Renal cortical epithelial cell (primary cell): ENCODE results near the gene SERPINA12. TPM values are rescaled to one million over a fixed set of nuclear protein-coding genes. Genes with fewer than 3 reads are reported as not detected.
A peak's percentile ranks its signal among the peaks of the same experiment; 100 is the strongest.
"Not testable (repeated sequence)": the region's sequence is repeated elsewhere in the genome, so short reads cannot be mapped to it uniquely, and the experiment has no call there.

Experiments
- DNase-seq: peaks from one replicate; pipeline ENCODE4 v3.0.0-alpha.2; 2011; ENCODE audit warnings: low read depth
- total RNA-seq: library from RNA; depleted of rRNA; stranded (reverse); fragments of >200 nt; gene quantifications from 2 replicates; pipeline ENCODE4 v1.2.3, GENCODE V29; 2014

Gene SERPINA12
- total RNA-seq, 1 donor from 2014 or later: not detected

DNA sequence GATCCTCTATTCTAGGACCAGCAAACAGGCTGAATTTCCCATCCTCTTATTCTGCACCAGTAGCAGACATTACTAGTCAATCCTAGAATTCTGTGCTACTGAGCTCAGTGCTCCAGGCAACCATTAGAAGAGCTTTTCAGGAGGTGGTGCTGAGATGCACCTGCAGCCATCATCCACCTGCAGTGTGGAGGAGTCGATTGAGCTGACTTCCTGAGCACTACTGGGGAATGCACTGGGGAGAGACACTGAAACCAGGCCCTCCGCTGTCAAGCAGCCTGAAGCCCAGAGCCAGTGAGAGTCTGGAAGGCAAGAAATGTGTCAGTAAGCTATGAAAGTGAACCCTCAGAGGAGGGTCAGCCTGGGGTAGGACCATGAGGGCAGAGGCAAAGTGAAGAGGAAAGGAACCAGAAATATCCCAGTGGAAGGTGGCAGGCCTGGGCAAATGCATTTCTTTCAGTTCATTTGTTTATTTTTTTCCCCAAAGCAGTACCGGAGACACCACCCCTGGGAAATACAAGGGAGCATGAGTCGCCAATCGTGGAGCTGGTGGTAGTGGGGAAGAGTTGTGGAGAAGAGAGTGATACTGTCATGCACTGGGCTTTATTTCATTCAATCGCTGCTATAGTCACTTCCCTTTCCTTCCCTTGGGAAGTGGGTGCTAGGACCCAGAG, 28.9 kb upstream of the SERPINA12 start:
- no peak for DNase-seq

DNA sequence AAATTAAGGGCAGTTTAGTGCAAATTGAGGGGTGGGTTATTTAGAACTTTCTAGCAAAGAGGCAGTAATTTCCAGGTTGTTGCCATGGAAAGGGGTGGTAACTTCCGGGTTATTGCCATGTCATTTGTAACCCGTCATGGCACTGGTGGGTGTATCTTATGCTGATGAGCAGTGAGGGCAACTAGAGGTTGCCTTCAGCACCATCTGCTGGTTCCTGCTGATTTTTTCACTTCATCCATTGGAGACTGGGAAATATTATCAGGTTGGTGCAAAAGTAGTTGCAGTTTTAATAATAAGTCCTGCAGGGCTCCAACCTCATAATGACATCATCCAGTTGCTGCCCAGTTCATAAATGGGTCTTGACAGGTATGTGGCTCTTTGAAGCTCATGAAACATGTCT, 27.6 kb upstream of the SERPINA12 start:
- DNase-seq: peak; percentile 7

DNA sequence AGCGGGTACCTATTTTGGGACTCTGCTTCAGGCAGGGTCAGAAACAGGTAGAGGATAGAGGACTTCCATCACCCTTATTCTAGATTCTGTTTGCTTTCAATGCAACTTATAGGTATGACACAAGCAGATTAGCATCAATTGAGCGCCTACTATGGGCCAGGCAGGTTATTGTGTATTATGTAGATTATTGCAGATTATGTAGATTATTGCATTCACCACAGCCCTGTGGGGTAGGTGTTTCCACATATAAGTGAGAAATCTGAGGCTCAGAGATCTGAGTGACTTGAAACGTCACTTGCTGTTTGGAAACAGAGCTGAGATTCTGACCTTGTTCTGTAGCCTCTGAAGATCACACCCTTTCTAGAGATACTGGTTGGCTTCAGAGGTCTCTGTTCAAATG, 26.2 kb upstream of the SERPINA12 start:
- no peak for DNase-seq

DNA sequence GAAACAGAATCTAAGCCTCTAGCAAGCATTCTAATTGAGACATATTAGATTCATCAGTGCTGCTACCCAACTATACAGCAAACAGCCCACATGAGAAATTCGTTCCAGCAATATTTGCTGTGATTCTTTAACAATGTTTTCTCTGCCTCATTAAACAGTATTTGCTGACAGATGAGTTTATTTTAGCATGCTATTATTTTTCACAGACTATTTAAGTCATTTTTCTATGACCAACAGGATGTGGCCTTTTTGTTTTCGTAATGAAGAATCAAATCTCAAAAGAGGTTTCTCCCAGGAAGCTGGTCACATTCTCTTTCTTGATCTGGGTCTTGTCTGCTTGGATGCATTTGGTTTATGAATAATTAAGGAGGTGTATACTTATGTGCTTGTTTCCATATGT, 23.2 kb upstream of the SERPINA12 start:
- DNase-seq: peak; percentile 15

DNA sequence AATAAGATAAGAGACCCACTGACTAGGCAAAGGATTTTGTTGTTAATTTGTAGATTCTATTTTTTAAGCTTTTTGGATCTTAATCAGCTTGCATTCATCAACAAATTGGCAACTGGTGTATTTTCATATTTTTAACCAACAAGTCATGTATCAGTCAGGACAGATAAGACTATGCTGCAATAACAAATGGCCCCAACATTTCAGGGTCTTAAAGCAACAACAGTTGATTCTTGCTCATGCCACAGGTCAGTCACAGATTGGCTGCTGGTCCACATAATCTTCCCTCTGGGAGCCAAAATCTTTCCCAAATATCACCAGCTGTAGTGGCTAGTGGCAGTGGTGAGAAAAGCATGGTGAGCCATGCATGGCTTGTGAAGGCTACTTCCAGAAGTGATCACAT, 21.9 kb upstream of the SERPINA12 start:
- DNase-seq: no peak

DNA sequence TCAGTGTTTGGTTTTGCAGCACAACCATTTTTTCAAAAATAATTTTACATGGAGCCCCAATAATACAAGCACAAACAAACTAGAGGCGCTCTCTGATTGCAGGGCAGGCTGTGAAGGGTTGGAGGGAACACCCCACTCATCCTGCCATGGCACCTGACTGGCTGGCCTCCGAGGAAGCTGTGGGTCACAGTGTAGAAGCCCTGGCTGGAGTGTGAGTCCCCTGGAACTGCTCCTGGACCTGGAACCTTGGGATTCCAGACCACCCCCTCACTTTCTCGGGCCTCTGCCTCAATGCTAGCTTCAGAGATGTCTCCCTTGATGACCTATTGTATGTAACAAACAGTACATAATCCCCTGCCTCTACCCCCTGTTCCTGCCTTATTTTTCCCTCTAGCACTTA, 14.8 kb upstream of the SERPINA12 start:
- DNase-seq: no peak

DNA sequence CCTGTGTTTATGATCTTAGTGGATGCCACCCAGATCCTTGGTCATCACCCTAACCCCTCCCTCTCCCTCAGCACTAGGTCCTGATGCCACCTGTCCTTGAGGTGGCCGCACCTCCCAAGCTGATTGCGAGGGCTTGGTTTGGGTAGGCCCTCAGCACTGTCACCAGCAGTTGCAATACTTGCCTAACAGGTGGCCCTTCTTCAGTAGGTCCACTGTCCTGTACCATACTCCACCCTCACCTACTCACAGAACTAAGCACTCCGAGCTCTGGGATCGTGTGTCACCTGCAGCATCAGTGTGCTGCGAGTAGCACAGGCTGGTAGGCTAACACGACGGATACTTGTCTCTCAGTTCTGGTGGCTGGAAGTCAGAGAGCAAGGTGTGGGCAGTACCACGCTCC, 14.0 kb upstream of the SERPINA12 start:
- no peak for DNase-seq

DNA sequence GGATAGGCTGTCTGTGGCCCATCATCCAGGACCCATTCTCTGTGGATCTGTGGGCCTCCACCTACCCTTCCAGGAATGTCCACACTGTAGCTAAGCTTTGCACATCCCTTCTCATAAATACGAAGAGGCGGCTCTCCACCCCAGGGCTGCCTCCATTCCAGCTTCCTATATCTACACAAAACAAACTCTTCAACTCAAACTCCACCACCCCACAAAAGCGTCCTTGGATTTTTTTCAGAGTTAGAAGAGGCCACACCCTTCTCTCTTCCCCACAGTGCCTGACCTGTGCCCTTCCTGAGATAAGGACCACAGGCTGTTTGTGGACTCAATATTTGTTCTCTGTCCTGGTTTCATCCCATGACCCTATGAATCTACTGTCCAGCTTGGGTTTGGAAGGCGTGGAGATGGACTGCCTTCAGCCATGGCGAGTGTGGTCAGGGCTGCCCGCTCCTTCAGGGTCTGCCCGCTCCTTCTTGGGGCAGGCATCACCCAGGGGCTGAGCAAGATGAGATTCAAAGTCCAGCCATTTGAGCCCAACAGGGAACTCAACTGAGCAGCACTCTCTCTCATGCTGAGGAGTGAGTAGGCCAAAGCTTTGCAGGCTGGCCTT, 13.0 kb upstream of the SERPINA12 start:
- DNase-seq: no peak

DNA sequence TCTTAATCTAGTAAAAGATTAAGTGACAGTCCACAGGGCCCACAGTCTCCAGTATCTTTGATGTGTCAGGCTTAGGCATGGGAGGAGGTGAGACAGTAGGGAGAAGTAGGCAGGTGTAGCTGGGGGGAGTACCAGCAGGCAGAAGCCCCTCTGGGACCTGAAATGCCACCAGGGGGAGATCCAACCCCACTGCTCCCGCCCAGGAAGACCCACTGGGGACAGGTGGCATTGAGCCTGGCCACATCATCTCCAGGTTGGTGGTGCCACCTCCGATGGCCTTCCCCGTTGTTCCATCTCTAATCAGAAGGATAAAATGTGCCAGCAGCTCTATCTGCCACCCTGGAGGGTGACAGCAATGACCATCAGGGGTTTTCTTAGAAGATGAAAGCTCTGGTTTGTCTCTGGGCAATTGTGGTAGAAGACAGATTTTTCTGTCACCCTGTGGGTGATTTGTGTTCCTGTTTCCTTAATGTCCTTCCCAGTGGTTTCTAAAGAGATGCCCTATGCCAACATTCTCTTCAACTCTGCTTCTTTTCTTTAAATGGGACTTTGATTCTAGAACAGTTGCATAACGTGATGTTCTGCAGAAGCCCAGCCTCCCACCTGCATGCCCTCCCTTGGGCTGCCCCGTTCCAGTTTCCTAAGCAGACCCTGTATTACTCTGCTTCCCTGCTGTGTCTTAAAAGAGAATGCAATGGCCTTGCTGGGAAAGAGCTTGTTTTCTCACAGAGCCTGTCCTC, 12.3 kb upstream of the SERPINA12 start:
- DNase-seq: no peak

DNA sequence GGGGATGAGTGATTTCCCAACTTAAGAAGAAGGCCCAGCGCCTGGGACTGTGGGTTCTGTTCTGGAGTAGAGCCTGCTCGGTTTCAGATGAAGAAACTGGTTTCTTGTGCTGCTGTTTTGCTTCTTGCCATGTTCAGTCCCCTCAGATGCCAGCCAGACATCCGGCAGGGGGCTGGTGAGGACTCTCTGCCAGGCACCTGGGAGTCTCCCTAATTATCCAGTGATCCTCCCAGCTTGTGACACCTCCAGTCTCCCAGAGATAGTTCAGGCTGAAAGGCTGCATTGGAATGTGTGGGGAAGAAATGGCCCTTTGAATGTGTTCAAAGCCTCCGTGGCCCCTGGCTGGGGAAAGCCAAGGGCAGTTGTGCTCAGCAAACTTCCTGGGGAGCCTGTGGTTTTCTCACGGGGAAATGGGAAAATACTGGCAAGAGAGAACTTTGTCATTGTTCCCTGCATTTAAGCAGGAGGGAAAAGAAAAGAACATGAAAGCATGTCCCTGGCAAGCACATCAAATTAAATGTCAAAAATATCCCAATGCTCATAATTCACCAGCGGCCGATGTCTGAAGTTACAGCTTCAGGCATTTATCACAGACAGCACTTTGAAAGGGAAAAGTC, 8.5 kb upstream of the SERPINA12 start:
- DNase-seq: no peak

DNA sequence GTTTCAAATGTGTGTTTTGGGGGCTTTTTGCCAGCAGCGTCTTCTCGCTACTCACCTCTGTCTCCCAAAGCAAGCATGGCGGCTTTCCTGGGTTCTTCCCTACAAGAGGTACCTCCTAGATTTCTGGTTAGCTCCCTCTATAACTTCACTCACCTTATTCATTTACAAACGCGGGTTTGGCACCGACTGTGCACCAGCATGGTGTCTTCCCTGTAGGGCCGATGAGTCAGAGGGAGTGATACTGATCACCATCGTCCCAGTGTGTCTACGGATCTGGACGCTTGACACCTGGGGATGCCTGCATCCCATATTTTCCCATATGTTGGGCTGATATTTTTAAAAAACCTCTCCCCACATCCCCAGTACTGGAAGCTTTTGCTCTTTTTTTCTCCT, 8.0 kb upstream of the SERPINA12 start:
- DNase-seq: no peak

DNA sequence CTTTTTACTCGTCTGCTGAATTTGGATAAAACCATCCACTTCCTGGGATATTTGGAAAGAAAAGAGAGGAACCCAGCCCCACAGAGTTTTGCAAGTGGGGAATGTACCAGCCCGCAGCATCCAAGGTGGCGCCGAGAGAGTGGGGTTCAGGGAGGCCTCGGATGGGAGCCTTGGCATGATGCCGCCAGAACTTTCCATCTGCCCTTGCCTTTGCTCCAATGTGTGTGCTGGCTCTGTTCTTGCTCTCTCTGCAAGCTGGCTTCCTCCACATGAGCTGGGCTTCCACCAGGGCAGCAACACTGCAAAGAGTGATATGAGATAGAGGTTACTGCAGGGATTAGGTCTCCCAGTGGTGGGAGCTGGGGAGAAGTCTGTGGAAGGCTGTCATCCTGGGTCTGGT, 6.6 kb upstream of the SERPINA12 start:
- DNase-seq: no peak

DNA sequence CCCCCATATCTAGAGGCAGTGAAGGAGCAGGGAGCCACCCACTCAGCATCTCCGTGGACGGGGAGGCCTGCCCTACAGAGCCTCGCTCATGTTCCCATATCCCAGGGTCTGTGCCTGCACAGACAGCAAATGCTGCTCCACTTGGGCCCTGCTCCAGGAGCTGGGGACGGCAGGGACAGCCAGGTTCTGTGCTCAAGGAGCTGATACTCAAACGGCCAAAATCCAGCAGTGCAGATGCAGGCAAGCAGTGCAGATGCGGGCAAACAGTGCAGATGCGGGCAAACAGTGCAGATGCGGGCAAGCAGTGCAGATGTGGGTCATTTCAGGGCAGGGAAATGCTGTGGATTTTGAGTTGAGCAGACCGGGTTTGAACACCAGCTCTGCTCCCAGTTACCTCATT, 6.2 kb upstream of the SERPINA12 start:
- DNase-seq: no peak

DNA sequence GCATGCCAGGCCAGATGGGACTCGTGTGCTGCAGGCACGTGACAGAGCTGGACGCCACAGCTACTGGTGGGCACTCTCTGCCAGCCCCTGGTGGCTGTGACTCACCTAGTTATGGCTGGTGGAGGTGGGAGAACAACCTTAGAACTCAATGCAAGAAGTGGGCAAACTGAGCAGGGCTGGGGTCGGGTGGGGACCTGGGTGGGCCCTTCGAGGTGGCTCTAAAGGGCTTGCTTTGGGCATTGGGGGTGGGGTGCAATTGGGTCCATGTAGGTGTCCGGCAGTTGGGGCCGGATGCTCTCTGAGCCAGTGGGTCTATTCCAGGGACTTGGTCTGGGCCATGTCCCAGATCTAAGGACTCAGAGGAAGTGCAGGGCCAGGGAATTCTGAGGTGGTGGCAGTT, 5.1 kb upstream of the SERPINA12 start:
- no peak for DNase-seq

DNA sequence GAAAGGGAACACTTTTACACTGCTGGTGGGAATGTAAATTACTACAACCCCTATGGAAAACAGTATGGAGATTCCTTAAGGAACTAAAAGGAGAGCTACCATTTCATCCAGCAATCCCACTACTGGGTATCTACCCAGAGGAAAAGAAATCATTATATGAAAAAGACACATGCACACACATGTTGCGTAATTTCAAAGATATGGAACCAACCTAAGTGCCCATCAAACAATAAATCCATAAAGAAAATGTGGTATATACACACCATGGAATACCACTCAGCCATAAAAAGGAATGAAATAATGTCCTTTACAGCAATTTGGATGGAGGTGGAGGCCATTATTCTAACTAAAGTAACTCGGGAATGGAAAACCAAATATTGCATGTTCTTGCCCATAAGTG, 1.2 kb upstream of the SERPINA12 start:
- not testable (repeated sequence) for DNase-seq

DNA sequence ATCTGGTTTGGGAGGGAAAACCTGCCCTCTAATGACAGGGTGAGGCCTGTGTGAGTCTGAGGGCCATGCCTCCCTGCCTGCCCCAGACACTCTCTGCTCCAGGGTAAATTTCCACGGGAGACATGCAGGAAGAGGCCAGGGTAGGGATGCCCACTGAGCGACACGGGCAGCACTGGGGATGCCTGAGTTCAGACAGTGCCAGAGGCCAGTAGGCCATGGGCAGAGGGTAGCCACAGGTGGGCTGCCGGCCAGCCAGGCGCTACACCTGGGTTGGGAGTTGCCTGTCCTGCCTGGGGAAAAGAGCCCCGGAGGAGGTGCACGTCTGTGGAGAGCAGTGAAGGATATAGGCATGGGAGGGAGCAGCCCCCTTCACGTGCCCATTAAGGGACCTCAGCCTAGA, 3.6 kb downstream of the SERPINA12 start:
- DNase-seq: no peak

DNA sequence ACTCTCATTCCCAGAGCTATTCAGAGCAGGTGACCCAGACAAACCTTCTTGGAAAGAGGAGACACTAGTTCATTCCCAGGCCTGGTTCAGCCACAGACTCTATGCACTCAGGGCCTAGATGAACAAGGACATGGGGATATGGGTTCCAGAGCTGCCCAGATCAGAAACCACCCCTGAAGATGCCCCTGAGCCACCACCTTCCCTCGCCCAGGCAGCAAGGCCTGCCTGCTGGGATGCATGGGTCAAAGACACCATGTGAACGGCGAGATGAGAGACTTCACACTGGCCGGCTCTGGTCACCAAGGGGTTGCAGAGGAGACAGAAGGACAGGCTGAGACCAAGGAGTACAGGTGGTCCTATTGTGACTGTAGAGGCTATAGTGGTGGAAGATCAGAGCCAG, 4.1 kb downstream of the SERPINA12 start:
- DNase-seq: no peak

DNA sequence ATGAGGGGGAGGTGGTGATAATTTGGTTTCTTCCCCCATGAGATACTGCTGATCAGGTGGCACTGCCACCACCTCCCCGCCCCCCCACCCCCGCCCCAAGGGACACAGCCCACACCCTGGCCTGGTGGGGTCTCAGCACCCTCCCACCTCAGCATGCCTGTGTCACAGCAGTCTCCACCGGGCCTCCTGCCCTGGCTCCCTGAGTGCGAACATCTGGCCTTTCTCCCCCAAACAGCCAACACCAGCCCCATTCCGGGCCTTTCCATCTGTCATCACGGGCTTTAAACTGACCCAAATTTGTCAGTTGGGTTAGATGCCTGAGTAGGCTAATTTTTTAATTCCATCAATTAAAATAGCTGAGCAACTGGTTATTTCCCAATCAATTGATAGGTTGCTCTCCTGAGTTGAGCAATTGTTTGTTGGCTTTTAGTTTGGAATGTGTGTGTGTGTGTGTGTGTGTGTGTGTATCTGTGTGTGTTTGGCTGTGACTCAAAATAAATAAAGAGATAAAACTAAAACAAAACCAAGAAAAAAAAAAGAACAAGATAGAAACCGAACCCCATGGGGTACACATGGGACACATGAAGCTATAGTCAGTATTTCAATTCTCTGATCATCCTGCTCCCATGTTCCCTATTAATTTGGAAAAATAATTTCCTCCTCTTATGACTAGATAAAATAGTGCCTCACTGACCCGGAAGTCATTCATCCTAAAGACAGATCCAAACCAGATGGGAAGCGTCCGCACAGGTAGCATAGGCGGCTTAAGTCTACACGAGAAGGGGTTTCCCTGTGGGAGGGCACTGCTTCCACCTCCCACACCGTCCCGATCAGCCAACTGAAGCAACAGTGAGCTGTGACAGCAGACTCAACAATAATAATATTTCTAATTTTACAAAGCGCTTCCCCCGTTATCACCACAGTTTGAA, 7.4 kb downstream of the SERPINA12 start:
- DNase-seq: no peak

DNA sequence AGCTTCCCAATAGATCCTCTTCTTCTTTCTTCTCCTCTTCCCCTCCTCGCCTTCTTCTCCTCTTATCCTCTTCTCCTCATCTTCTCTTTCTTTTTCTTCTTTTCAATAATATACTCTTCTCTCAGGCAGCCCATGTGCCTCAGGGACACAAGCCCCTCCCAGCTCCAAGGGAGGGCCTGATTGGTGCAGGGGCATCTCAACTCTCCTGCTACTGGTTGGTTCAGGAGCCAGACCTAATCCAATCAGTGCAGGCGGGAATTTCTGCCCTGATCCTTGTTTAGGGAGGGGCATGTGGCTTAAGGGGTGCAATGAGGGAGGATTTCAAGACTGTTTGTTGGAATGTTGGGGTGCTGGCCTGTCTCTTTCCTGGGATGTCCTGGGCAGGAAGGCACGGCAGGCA, 9.0 kb downstream of the SERPINA12 start:
- no peak for DNase-seq

DNA sequence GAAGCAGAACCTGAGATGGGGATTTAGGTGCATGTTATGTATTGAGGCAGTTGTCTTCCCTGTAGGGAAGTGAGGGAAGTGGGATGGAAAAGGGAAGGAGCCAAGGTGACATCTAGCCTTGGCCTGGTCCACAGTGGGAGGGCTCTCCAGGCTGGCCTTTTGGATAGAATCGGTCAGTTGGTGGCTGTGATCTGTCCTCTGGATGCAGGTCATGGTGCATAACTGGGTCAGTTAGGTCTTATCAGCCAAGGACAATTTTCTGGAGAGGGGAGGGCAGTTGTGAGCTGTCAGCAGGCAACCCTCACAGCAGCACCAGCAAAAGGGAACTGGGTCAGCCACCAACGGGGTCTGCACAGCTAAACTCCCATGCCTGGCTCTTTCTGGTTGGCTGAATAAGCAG, 9.6 kb downstream of the SERPINA12 start:
- DNase-seq: no peak

DNA sequence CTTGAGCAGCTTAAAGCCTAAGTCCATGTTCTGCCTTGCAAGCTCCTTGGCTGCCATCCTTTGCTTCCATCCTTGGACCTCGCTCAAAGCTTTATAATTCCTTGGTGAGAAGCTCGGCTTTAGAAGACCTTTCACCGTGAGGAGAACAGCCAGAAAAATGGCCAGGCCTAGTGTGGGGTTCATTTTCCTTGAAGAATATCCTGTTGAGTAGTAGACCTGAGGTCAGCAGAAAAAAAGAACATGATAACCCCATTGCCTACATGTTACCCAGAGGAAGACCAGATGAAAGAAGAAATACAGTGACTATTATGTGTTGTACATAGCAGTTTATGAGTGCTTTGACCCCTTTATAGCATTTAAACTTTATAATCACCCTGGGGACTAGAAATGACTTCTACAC, 11.1 kb downstream of the SERPINA12 start:
- DNase-seq: no peak

DNA sequence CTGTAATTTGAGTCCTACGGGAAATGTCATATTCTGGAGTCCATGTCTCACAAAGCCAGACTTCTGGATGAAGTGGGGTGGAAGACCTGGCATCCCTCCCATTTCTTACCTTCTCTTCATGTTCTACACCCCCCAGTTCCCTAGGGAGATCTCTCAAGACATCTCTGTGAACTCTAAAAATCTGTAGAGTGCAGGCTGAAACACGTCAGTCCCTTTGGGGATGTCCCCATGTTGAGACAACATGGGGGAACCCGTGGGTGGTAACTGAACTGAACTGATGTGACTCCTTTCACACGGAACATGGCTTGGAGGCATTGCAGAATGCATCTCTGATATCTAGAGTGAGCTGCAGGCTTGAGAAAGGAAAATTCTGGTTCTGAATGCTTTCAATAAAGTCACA, 15.2 kb downstream of the SERPINA12 start:
- no peak for DNase-seq
